Tibial nerve (tissue), 4 donors: ENCODE data around the gene MAPT. TPM values are rescaled to one million over a fixed set of nuclear protein-coding genes. Genes with fewer than 3 reads are reported as not detected.

ENCODE experiments used
- DNase-seq, 2 donors: peaks; one replicate each; pipeline ENCODE4 v3.0.0-alpha.2; 2019; ENCODE audit warnings: low spot score in 2 of 2
- H3K27ac ChIP-seq, 4 donors: fragments of 200-600 bp; sonication (generic) in 3 of 4; one replicate each; pipeline ENCODE4 v1.5.1; 2017 to 2019; ENCODE audit warnings: mild to moderate bottlenecking in 1 of 4
- H3K27me3 ChIP-seq, 2 donors: fragments of 200-600 bp; sonication (generic) in 1 of 2; one replicate each; pipeline versions ENCODE4 v1.5.1 to v1.6.0; 2017 to 2019
- H3K36me3 ChIP-seq, 3 donors: fragments of 200-600 bp; sonication (generic); one replicate each; pipeline ENCODE4 v1.5.1; 2018 to 2019
- H3K4me1 ChIP-seq, 4 donors: fragments of 200-600 bp; sonication (generic) in 3 of 4; one replicate each; pipeline ENCODE4 v1.5.1; 2017 to 2019
- H3K4me3 ChIP-seq, 4 donors: fragments of 200-600 bp; sonication (generic) in 3 of 4; one replicate each; pipeline ENCODE4 v1.5.1; 2017 to 2019; ENCODE audit warnings: mild to moderate bottlenecking in 1 of 4, moderate library complexity in 1 of 4
- H3K9me3 ChIP-seq, 4 donors: fragments of 200-600 bp; sonication (generic) in 3 of 4; one replicate each; pipeline ENCODE4 v1.5.1; 2017 to 2019
- CTCF ChIP-seq, 5 experiments: fragments of 200-600 bp in 3 of 5; fragments of 450-650 bp in 2 of 5; sonication (generic) in 3 of 5; IDR thresholded peaks; one replicate each; pipeline ENCODE4 v1.5.1; 2016 to 2019; ENCODE audit warnings: antibody characterized with exemption in 5 of 5, mild to moderate bottlenecking in 3 of 5, moderate library complexity in 2 of 5
- EP300 ChIP-seq, 2 donors: sonication (generic); formaldehyde crosslinking; IDR thresholded peaks; one replicate each; pipeline ENCODE4 v1.6.1; 2017; ENCODE audit warnings: antibody characterized with exemption in 2 of 2, mild to moderate bottlenecking in 1 of 2
- POLR2A ChIP-seq, 2 donors: fragments of 450-650 bp; IDR thresholded peaks; one replicate each; pipeline ENCODE4 v1.6.1; 2017; ENCODE audit warnings: antibody characterized with exemption in 2 of 2, mild to moderate bottlenecking in 2 of 2, moderate library complexity in 2 of 2
- WGBS, 2 donors: methylation state at CpG; one replicate each; pipeline ENCODE4 v1.1.5; 2018; 5-methylcytosine and 5-hydroxymethylcytosine counted together
- total RNA-seq, 4 donors: library from RNA; depleted of rRNA; stranded (reverse); fragments of >200 nt; gene quantifications; one replicate each; pipeline ENCODE4 v1.1.0, GENCODE V29; 2016

Gene MAPT
- total RNA-seq, 4 donors from 2014 or later, result 2.5 to 3.1 (median 2.8) TPM

GRCh38 chr17:45948881-45949624 is 54.7 kb downstream of the MAPT start:
- DNase-seq, result peak; percentile 33 to 58
- Histone ChIP-seq H3K36me3 (no peaks in the 10 kb centered on the region), H3K4me1 (peaks cover 0 to 12% (median 0%) of the 10 kb centered on the region in 4 donors), H3K4me3 (peak overlapping the region in 3 of 4 donors; percentile 10 to 24 (median 11)), H3K9me3 (no peaks in the 10 kb centered on the region), H3K27me3 (peaks cover 0 to 42% of the 10 kb centered on the region in 2 donors), H3K27ac (no peak overlapping the region)
- TF ChIP-seq POLR2A (IDR thresholded peaks at IDR 0.05), result no peak
- TF ChIP-seq CTCF (IDR thresholded peaks at IDR 0.05), result peak; percentile 66 to 84 (median 74)
- TF ChIP-seq EP300 (IDR thresholded peaks at IDR 0.05), result peak in 1 of 2 donors; percentile 9
- 7 to 11% methylated on average over 21 to 34 of the region's 34 CpGs for WGBS, 2 donors

- 82 to 87% methylated on average over 9 of the region's 9 CpGs for WGBS, 2 donors
Observed at GRCh38 chr17:45949755-45950320, 55.5 kb downstream of the MAPT start.

GRCh38 chr17:45950888-45951287 is 56.5 kb downstream of the MAPT start:
- WGBS, 2 donors, result 79 to 82% methylated on average over 8 of the region's 8 CpGs
- DNase-seq, result no peak

More at GRCh38 chr17:45949755-45950320, 55.5 kb downstream of the MAPT start:
- Histone ChIP-seq H3K4me3 (no peak overlapping the region), H3K27me3 (peaks cover 0 to 42% of the 10 kb centered on the region in 2 donors), H3K36me3 (no peaks in the 10 kb centered on the region), H3K27ac (no peak overlapping the region), H3K9me3 (no peaks in the 10 kb centered on the region), H3K4me1 (peaks cover 0 to 12% (median 0%) of the 10 kb centered on the region in 4 donors)
- TF ChIP-seq EP300 (IDR thresholded peaks at IDR 0.05), result no peak
- no peak for TF ChIP-seq CTCF (IDR thresholded peaks at IDR 0.05)
- TF ChIP-seq POLR2A (IDR thresholded peaks at IDR 0.05), result no peak
- no peak for DNase-seq

GRCh38 chr17:45951403-45951802 is 57.0 kb downstream of the MAPT start:
- peaks cover 0 to 12% (median 0%) of the 10 kb centered on the region in 4 donors for H3K4me1 ChIP-seq
- H3K4me3 ChIP-seq, result no peak overlapping the region
- WGBS, 2 donors, result 56 to 60% methylated on average over 10 of the region's 10 CpGs
- H3K27ac ChIP-seq, result no peak overlapping the region
- DNase-seq, result no peak
- peaks cover 0 to 42% of the 10 kb centered on the region in 2 donors for H3K27me3 ChIP-seq
- H3K9me3 ChIP-seq, result no peaks in the 10 kb centered on the region
- no peak for TF ChIP-seq POLR2A (IDR thresholded peaks at IDR 0.05)
- no peak for TF ChIP-seq EP300 (IDR thresholded peaks at IDR 0.05)
- TF ChIP-seq CTCF (IDR thresholded peaks at IDR 0.05), result no peak
- H3K36me3 ChIP-seq, result no peaks in the 10 kb centered on the region

More at GRCh38 chr17:45950888-45951287, 56.5 kb downstream of the MAPT start:
- H3K4me3 ChIP-seq, result no peak overlapping the region
- no peak overlapping the region for H3K27ac ChIP-seq
- TF ChIP-seq EP300 (IDR thresholded peaks at IDR 0.05) (no peak), CTCF (IDR thresholded peaks at IDR 0.05) (no peak), POLR2A (IDR thresholded peaks at IDR 0.05) (no peak)
- H3K9me3 ChIP-seq, result no peaks in the 10 kb centered on the region
- H3K4me1 ChIP-seq, result peaks cover 0 to 12% (median 0%) of the 10 kb centered on the region in 4 donors
- H3K27me3 ChIP-seq, result peaks cover 0 to 42% of the 10 kb centered on the region in 2 donors
- no peaks in the 10 kb centered on the region for H3K36me3 ChIP-seq

- Histone ChIP-seq H3K36me3 (no peaks in the 10 kb centered on the region), H3K4me1 (peaks cover 0 to 12% (median 0%) of the 10 kb centered on the region in 4 donors), H3K27ac (no peak overlapping the region), H3K9me3 (no peaks in the 10 kb centered on the region), H3K4me3 (no peak overlapping the region), H3K27me3 (peaks cover 0 to 42% of the 10 kb centered on the region in 2 donors)
- DNase-seq, result no peak
- TF ChIP-seq CTCF (IDR thresholded peaks at IDR 0.05) (no peak), EP300 (IDR thresholded peaks at IDR 0.05) (no peak), POLR2A (IDR thresholded peaks at IDR 0.05) (no peak)
- 82 to 83% methylated on average over 6 of the region's 6 CpGs for WGBS, 2 donors
Observed at GRCh38 chr17:45951941-45952340, 57.6 kb downstream of the MAPT start.
